Measurements from ENCODE around the gene GIMAP8.

GIMAP8 gene

DNA sequence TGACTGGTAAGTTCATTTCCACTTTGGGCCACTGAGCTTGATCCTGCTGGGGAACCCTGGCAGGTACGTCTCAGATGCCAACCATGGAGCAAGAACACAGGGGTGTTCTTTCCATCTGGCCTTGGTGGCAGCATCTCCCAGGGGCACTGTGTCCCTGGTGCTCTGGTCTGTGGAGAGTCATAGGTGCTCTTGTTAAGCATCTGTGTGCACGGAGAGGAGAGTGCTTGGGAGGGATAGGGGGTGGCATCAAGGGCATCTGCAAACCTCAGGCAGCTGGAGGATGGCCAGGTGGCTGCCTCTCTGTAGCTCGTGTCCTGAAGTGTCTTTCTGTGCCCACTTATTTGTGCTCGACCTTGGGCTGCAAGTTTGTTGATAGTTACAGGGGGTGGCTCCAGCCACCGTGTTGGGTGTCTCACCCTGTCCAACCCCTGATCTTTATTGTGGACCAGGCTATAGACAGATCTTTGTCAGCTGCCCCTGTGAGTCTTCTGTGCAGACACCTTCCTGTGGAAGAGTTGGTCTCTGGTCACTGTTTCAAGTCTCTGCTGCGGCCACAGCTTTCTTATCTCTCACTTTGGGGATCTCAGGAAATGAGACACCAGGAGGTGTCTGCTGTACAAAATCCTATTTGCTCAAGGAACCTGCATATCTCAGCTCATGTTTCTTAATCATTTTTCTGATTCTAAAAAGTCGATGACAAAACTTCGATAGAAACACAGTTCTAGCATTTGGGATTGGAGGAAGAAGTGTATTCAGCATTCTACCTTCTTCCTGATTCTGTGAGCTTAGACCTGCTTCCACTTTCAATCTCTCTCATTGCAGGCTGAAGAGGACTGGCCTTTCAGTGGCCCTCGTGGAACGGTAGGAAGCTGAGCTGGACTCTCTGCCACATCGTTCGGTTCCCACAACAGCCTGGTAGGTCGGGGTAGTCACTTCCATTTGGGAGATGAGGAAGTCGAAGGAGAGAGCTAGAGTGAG, 17.2 kb upstream of the GIMAP8 start:
- no peak overlapping the region for H3K9ac ChIP-seq (ENCODE audit: low read depth, low read length, poor library complexity)
- no peak overlapping the region for H2BK12ac ChIP-seq (ENCODE audit: low read length)
- no peak overlapping the region for H3K14ac ChIP-seq (ENCODE audit: low read length)
- peaks cover 0 to 8% (median 0%) of the 10 kb centered on the region in 3 experiments for H3K27me3 ChIP-seq (ENCODE audit: control insufficient read depth in 3 of 3, insufficient read depth in 3 of 3, low read depth in 1 of 3, low read length in 3 of 3)
- H4K91ac ChIP-seq (ENCODE audit: low read depth, low read length, poor library complexity), result no peak overlapping the region
- no peak overlapping the region for H2BK120ac ChIP-seq (ENCODE audit: low read depth, low read length)
- no peak overlapping the region for H3K4ac ChIP-seq (ENCODE audit: low read length)
- WGBS, 2 donors (ENCODE audit: extremely low coverage in 2 of 2, insufficient read length in 2 of 2, insufficient replicate concordance in 1 of 2), result no CpG with 5 or more reads among the region's 14 CpGs
- no peak overlapping the region for H3K4me2 ChIP-seq (ENCODE audit: insufficient read depth, low read length, poor library complexity, severe bottlenecking)
- no peak overlapping the region for H3K4me3 ChIP-seq (ENCODE audit: low read length in 2 of 2)
- no peak overlapping the region for H3K23ac ChIP-seq (ENCODE audit: low read depth, low read length, poor library complexity)
- peaks cover 8 to 10% of the 10 kb centered on the region in 2 donors for H3K4me1 ChIP-seq (ENCODE audit: control insufficient read depth in 2 of 2, insufficient read depth in 1 of 2, low read depth in 1 of 2, low read length in 2 of 2)
- no peak for DNase-seq (ENCODE audit: low spot score)
- H2AFZ ChIP-seq (ENCODE audit: low read length), result no peak overlapping the region
- H4K8ac ChIP-seq (ENCODE audit: low read depth, low read length), result no peak overlapping the region
- no peak overlapping the region for H3K27ac ChIP-seq (replicated peaks; ENCODE audit: low read length)
- H2BK5ac ChIP-seq (ENCODE audit: low read length), result no peak overlapping the region
- no peaks in the 10 kb centered on the region for H3K79me1 ChIP-seq (ENCODE audit: low read depth, low read length)
- no peak overlapping the region for H2BK15ac ChIP-seq (ENCODE audit: low read length)
- no peak overlapping the region for H3K18ac ChIP-seq (ENCODE audit: low read length)
- no peaks in the 10 kb centered on the region for H3K9me3 ChIP-seq (replicated peaks in 1 of 2; ENCODE audit: control insufficient read depth in 2 of 2, insufficient read depth in 1 of 2, low read depth in 1 of 2, low read length in 2 of 2)
- H2AK5ac ChIP-seq (ENCODE audit: low read depth, low read length), result no peak overlapping the region
- no peaks in the 10 kb centered on the region for H3K36me3 ChIP-seq (replicated peaks in 1 of 2; ENCODE audit: control insufficient read depth in 2 of 2, insufficient read depth in 2 of 2, low read length in 2 of 2)

DNA sequence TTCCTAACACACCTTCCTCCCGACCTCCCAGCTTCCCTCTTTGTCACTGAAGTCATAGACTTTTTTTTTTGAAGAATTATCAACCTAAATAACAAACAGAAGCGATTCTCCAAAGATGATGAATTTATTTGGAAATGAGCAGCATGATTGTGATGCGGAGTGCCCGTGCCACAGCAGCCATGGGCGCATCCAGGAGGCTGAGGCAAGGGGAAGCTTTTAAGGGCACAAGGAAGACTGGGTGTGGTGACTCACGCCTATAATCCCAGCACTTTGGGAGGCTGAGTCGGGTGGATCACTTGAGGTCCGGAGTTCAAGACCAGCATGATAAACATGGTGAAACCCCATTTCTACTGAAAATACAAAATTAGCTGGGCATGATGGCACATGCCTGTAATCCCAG, 16.2 kb upstream of the GIMAP8 start:
- H3K4me2 ChIP-seq (ENCODE audit: insufficient read depth, low read length, poor library complexity, severe bottlenecking), result no peak overlapping the region
- no peak overlapping the region for H4K91ac ChIP-seq (ENCODE audit: low read depth, low read length, poor library complexity)
- no peak overlapping the region for H2BK15ac ChIP-seq (ENCODE audit: low read length)
- H2BK120ac ChIP-seq (ENCODE audit: low read depth, low read length), result no peak overlapping the region
- DNase-seq (ENCODE audit: low spot score), result no peak
- H2BK5ac ChIP-seq (ENCODE audit: low read length), result no peak overlapping the region
- H3K79me1 ChIP-seq (ENCODE audit: low read depth, low read length), result no peaks in the 10 kb centered on the region
- H3K14ac ChIP-seq (ENCODE audit: low read length), result no peak overlapping the region
- H3K23ac ChIP-seq (ENCODE audit: low read depth, low read length, poor library complexity), result no peak overlapping the region
- H2AK5ac ChIP-seq (ENCODE audit: low read depth, low read length), result no peak overlapping the region
- H3K9ac ChIP-seq (ENCODE audit: low read depth, low read length, poor library complexity), result no peak overlapping the region
- no peak overlapping the region for H2BK12ac ChIP-seq (ENCODE audit: low read length)
- H3K27me3 ChIP-seq (ENCODE audit: control insufficient read depth in 3 of 3, insufficient read depth in 3 of 3, low read depth in 1 of 3, low read length in 3 of 3), result peaks cover 0 to 8% (median 0%) of the 10 kb centered on the region in 3 experiments
- no peak overlapping the region for H3K18ac ChIP-seq (ENCODE audit: low read length)
- no peak overlapping the region for H3K4ac ChIP-seq (ENCODE audit: low read length)
- H2AFZ ChIP-seq (ENCODE audit: low read length), result no peak overlapping the region
- no peaks in the 10 kb centered on the region for H3K36me3 ChIP-seq (replicated peaks in 1 of 2; ENCODE audit: control insufficient read depth in 2 of 2, insufficient read depth in 2 of 2, low read length in 2 of 2)
- H3K27ac ChIP-seq (replicated peaks; ENCODE audit: low read length), result no peak overlapping the region
- peaks cover 0 to 2% of the 10 kb centered on the region in 2 donors for H3K4me1 ChIP-seq (ENCODE audit: control insufficient read depth in 2 of 2, insufficient read depth in 1 of 2, low read depth in 1 of 2, low read length in 2 of 2)
- no peak overlapping the region for H3K4me3 ChIP-seq (ENCODE audit: low read length in 2 of 2)
- H4K8ac ChIP-seq (ENCODE audit: low read depth, low read length), result no peak overlapping the region
- H3K9me3 ChIP-seq (replicated peaks in 1 of 2; ENCODE audit: control insufficient read depth in 2 of 2, insufficient read depth in 1 of 2, low read depth in 1 of 2, low read length in 2 of 2), result no peaks in the 10 kb centered on the region
- no CpG with 5 or more reads among the region's 8 CpGs for whole genome bisulfite sequencing, 2 donors (ENCODE audit: extremely low coverage in 2 of 2, insufficient read length in 2 of 2, insufficient replicate concordance in 1 of 2)

DNA sequence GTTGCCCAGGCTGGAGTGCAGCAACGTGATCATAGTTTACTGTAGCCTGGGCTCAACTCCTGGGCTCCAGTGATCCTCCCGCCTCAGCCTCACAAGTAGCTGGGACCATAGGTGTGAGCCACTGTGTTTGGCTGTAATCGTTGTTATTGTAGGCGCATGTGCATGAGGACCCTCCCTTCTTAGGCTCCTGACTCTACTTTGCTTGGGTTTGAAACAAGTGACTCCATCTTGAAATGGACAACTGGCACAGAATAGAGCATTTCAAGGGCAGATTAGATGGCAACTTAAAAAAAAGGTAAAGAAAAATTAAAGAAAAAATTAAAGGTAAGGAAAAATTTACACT, 15.4 kb upstream of the GIMAP8 start:
- H2AK5ac ChIP-seq (ENCODE audit: low read depth, low read length), result no peak overlapping the region
- no peak overlapping the region for H3K4me3 ChIP-seq (ENCODE audit: low read length in 2 of 2)
- no peak overlapping the region for H3K27ac ChIP-seq (replicated peaks; ENCODE audit: low read length)
- no peaks in the 10 kb centered on the region for H3K79me1 ChIP-seq (ENCODE audit: low read depth, low read length)
- WGBS, 2 donors (ENCODE audit: extremely low coverage in 2 of 2, insufficient read length in 2 of 2, insufficient replicate concordance in 1 of 2), result no CpG with 5 or more reads among the region's 4 CpGs
- DNase-seq (ENCODE audit: low spot score), result no peak
- H3K4ac ChIP-seq (ENCODE audit: low read length), result no peak overlapping the region
- no peak overlapping the region for H4K91ac ChIP-seq (ENCODE audit: low read depth, low read length, poor library complexity)
- no peak overlapping the region for H3K9ac ChIP-seq (ENCODE audit: low read depth, low read length, poor library complexity)
- H2BK15ac ChIP-seq (ENCODE audit: low read length), result no peak overlapping the region
- no peaks in the 10 kb centered on the region for H3K4me1 ChIP-seq (ENCODE audit: control insufficient read depth in 2 of 2, insufficient read depth in 1 of 2, low read depth in 1 of 2, low read length in 2 of 2)
- no peak overlapping the region for H2AFZ ChIP-seq (ENCODE audit: low read length)
- no peaks in the 10 kb centered on the region for H3K36me3 ChIP-seq (replicated peaks in 1 of 2; ENCODE audit: control insufficient read depth in 2 of 2, insufficient read depth in 2 of 2, low read length in 2 of 2)
- H2BK120ac ChIP-seq (ENCODE audit: low read depth, low read length), result no peak overlapping the region
- H3K18ac ChIP-seq (ENCODE audit: low read length), result no peak overlapping the region
- no peak overlapping the region for H4K8ac ChIP-seq (ENCODE audit: low read depth, low read length)
- H3K27me3 ChIP-seq (ENCODE audit: control insufficient read depth in 3 of 3, insufficient read depth in 3 of 3, low read depth in 1 of 3, low read length in 3 of 3), result peaks cover 0 to 10% (median 0%) of the 10 kb centered on the region in 3 experiments
- H3K23ac ChIP-seq (ENCODE audit: low read depth, low read length, poor library complexity), result no peak overlapping the region
- H2BK12ac ChIP-seq (ENCODE audit: low read length), result no peak overlapping the region
- H3K4me2 ChIP-seq (ENCODE audit: insufficient read depth, low read length, poor library complexity, severe bottlenecking), result no peak overlapping the region
- no peak overlapping the region for H3K14ac ChIP-seq (ENCODE audit: low read length)
- no peaks in the 10 kb centered on the region for H3K9me3 ChIP-seq (replicated peaks in 1 of 2; ENCODE audit: control insufficient read depth in 2 of 2, insufficient read depth in 1 of 2, low read depth in 1 of 2, low read length in 2 of 2)
- no peak overlapping the region for H2BK5ac ChIP-seq (ENCODE audit: low read length)

DNA sequence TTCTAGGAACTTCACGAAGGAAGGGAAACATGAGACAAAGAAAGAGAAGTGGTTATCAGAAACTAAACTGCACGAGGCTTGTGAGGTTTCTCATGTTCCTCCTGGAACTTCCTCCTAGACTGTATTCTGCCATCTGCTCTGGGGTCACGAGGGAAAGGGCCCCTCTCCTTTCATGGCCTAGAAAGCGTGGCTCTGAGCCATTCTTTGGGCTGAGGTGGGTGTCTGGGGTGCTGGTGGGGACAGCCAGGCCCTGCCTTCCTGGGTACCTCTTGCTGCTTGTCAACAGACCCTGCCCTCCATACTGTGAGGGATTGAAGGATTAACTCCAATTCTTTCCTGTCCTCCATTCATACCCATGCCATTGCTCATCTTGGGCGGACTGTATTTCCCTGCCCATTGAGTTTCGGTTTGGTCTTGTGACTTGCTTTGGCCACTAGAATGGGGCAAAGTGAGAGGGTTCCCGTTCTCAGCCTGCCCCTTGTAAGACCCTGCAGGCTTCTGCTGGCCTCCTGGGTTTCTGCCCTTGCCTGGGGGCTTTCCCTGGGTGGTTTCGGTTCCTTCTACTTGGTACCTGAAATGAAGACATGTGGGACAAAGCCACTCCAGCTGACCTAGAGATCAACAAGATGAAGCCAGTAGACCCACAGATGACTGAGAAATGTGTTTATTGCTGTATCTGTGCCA, 14.9 kb upstream of the GIMAP8 start:
- Histone ChIP-seq H2BK15ac (ENCODE audit: low read length) (no peak overlapping the region), H3K4me2 (ENCODE audit: insufficient read depth, low read length, poor library complexity, severe bottlenecking) (no peak overlapping the region), H3K27me3 (ENCODE audit: control insufficient read depth in 3 of 3, insufficient read depth in 3 of 3, low read depth in 1 of 3, low read length in 3 of 3) (peaks cover 0 to 11% (median 0%) of the 10 kb centered on the region in 3 experiments), H3K4ac (ENCODE audit: low read length) (no peak overlapping the region), H3K4me1 (ENCODE audit: control insufficient read depth in 2 of 2, insufficient read depth in 1 of 2, low read depth in 1 of 2, low read length in 2 of 2) (no peaks in the 10 kb centered on the region), H2BK12ac (ENCODE audit: low read length) (no peak overlapping the region), H3K14ac (ENCODE audit: low read length) (no peak overlapping the region), H4K8ac (ENCODE audit: low read depth, low read length) (no peak overlapping the region), H4K91ac (ENCODE audit: low read depth, low read length, poor library complexity) (no peak overlapping the region), H3K18ac (ENCODE audit: low read length) (peak overlapping the region; percentile 13), H3K9me3 (replicated peaks in 1 of 2; ENCODE audit: control insufficient read depth in 2 of 2, insufficient read depth in 1 of 2, low read depth in 1 of 2, low read length in 2 of 2) (no peaks in the 10 kb centered on the region), H2AFZ (ENCODE audit: low read length) (no peak overlapping the region), H3K9ac (ENCODE audit: low read depth, low read length, poor library complexity) (no peak overlapping the region), H2BK120ac (ENCODE audit: low read depth, low read length) (no peak overlapping the region), H3K23ac (ENCODE audit: low read depth, low read length, poor library complexity) (no peak overlapping the region), H3K27ac (replicated peaks; ENCODE audit: low read length) (no peak overlapping the region), H3K4me3 (ENCODE audit: low read length in 2 of 2) (no peak overlapping the region), H2AK5ac (ENCODE audit: low read depth, low read length) (no peak overlapping the region), H3K79me1 (ENCODE audit: low read depth, low read length) (no peaks in the 10 kb centered on the region), H2BK5ac (ENCODE audit: low read length) (no peak overlapping the region), H3K36me3 (replicated peaks in 1 of 2; ENCODE audit: control insufficient read depth in 2 of 2, insufficient read depth in 2 of 2, low read length in 2 of 2) (no peaks in the 10 kb centered on the region)
- DNase-seq (ENCODE audit: low spot score), result no peak
- WGBS, 2 donors (ENCODE audit: extremely low coverage in 2 of 2, insufficient read length in 2 of 2, insufficient replicate concordance in 1 of 2), result no CpG with 5 or more reads among the region's 8 CpGs

Measured in neuronal stem cell (in vitro differentiated cells).